Stimulated activated naive CD4-positive, alpha-beta T cell (primary cell): ENCODE results near the gene CRIP1.

ENCODE experiments used
- DNase-seq, 6 experiments: peaks; one replicate each; lab custom pipeline; 2025; lab: John Stamatoyannopoulos, UW

CRIP1 gene

DNA sequence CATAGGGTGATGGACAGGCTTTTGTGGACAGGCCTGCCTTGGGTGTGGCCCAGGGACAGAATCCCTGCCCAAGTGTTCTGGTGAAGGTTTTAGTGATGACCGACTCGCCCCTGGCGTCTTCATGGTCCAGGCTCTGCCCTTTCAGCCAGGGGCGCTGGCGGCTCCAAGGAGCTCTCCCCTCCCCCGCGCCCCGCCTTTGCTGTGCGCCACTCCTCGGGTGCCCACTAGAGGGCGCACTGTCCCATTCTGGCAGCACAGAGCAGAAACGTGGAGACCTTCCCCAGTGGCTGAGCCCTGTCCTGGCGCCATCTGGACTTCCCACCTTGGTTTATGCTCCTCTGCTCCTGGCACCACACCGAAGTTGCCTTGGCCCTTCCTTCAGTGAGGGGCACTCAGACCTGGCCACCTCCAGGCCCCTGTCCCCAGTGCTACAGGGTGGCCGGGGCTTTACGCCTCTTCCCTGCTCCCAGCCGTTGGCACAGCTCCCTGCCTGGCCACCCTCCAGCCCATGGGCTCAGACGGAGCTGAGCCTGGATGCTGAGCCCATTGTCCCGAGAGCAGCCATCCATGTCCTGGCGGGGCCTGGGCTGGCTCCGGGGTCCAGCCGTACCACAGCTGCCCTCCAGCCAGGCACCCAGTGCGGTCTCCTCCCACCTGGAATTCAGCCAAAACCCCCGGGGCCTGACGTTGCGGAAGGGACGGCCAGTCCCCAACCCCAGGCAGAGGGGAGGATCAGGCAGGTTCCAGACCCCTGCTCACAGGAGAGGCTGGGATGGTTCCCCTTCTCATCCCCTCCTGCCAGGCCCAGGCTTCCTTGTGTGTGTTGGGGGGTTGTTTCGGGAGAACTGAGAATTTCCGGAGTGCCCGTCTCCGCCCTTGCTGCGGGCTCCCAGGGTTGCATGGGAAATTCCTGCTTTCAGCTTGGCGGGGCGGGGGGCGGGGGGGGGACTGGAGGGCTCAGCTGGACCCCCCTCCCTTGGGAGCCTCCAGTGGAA lies 5.6 kb upstream of the CRIP1 start:
- DNase-seq = peak; percentile 82 to 96 (median 89)

DNA sequence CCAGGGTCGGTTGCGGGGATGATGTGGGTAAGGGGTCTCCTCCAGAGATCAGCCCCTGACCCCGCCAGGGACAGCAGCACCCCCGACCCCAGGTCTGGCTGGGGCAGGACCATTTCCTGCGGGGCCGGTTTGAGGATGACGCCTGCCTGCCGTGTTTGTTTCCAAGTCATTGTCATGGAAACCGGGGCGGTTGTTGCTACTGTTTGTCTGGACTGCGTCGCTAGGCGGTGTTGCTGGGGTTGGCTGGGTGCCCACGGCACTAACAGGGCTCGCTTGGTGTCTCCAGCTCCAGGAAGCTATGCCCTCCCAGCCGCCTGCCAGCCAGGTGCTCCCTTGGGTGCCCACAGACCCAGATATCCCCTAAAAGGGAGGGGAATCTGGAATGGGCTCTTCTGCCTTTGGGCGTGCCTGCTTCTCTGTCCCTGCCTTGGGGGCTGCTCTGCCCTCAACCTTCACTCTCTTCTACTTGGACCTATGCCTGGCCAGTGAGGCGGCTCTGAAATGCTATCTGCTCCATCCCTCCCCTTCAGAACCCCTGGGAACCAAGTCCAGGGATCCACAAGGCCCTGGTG lies 4.7 kb upstream of the CRIP1 start:
- peak; percentile 90 to 98 (median 97) for DNase-seq

DNA sequence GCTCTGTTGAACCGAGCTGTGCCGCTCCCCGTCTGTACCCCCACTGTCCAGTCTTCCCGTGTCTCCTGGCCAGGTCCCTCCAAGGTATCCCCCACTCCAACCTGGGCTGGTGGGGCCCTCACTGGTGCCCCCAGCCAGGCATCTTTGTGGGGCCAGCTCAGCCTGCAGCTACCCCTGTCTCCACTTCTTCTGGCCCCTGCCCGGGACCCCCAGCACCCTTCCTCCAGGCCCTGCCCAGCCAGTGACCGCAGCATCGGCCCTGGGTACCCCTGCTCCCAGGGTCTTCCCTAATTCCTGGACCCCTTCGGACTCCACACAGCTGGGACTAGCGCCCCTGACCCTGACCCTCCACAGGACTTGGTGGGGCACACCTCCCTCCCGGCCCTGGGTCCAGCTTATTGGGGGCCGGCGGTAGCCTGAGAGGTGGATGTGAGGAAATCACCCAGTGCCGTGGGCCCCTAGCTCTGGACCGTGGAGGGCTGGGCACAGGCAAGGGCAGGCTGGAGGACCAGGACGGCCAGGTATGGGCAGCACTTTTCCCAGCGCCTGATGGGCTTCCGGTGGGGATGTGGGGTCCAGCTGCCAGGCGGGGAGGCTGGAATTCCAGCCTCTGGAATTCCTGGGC lies 4.1 kb upstream of the CRIP1 start:
- no peak for DNase-seq

DNA sequence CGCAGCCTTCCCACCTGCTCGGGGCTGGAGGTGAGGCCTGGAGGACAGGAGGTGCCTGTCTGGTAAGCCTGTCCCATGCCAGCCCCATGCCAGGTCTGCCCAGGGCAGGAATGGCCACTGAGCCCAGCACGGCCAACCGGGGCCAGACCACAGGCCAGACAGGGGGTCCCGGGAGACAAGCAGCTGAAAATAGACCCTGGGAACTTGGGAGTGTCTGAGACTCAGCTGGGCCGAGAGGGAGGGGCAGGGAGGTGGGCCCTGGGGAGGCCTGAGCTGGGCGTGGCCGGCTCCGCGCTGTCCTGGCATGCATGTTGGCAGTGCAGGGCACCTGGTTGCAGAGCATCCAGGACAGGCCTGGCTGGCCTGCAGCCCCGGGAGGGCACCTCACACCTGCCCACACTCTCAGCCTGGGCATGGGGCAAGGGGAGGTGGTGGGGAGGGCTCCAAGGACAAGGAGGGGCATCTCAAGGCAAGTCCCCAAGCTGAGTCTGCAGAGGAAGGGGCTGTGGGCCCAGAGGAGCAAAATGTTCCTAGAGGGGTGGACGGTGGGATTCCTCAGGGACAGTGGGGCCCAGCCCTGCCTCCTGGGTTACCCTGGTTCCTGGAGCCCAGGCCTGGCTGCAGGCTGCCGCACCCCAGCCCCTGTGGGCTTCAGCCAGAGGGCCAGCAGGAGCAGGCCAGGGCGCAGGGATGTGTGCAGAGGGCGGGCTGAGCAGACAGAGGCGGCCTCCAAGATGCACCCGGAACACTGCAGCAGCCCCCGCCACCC lies 3.2 kb upstream of the CRIP1 start:
- DNase-seq = peak in 1 of 6 experiments; percentile 35

DNA sequence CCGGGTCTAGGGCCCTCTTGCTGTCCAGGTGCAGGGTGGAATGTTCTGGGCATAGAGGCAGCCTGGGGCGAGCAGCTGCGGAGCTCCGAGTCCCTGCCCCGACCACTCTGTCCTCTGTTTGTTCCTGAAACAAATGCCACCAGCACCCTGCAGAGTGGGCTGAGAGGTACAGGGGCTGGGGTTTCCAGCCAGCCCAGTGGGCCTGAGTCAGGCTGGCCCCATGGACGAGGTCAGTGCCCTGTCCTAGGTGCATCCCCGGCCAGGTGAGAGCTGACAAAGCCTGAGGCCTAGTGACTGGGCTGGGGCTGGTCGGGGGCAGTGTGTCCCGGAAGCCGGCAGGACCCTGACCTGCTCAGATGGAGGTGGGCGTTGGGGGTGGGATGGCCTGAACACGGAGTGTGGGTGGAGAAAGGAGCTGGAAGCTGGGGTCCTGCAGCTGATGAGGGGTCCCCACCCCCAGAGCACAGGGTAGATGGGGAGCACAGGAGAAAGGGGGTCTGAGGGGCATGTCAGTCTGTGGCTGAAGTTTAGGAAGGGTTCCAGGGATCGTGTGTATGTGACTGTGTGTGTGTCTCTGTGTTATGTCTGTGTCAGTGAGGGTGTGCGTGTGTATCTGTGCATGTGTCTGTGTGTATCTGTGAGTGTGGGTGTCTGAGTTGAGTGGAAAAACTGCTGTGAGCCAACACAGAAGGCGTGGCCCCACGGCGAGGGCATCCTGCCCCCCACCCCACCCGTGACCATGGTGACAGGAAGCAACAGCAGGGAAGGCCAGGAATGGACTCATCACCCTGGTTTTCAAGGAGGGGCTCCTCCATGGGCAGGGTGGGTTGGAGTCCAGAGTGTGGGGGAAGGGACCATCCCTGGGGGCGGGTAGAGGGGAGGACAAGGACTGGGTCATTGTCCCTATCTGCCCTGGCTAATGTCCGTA lies 2.4 kb upstream of the CRIP1 start:
- peak; percentile 41 to 79 (median 69) for DNase-seq

DNA sequence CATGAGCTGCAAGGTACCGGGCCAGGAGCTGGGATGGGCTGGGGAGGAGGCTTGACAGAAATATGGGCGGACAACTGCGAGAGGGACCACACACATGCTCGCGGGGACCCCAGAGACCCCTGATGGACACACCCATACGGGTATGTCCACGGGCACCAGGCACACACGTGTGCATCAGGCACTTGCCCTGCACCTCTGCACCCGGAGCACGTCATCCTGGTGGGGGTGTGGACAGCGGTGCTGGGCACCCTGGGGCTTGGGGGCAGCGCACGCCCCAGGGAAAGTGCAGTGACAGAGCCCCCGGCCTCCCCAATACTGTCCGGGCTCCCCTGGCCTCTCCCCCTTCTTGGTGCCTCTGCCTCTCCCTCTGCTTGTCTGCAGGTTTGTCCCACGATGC lies 1.7 kb upstream of the CRIP1 start:
- peak in 1 of 6 experiments; percentile 55 for DNase-seq

DNA sequence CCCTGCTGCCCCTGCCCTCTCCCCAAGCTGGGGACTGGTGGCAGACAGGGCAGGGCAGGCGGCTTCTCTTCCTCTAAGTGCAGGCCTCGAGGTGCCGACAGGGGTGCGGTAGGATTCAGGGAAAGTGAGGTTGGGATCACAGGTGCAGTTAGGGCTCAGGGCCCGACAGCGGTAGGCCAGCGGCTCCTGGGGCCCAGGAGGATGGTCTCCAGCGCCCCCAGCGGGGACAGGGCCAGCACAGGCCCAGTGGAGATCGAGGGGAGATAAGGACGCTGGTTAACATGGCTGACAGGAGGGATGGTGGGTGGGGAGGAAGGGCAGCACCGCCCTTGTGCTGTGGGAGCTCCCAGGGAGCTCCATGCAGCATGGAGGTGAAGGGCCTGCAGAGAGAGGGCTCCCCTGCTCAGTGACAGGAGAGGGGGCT lies 935 bp upstream of the CRIP1 start:
- DNase-seq = peak; percentile 33 to 58 (median 36)

DNA sequence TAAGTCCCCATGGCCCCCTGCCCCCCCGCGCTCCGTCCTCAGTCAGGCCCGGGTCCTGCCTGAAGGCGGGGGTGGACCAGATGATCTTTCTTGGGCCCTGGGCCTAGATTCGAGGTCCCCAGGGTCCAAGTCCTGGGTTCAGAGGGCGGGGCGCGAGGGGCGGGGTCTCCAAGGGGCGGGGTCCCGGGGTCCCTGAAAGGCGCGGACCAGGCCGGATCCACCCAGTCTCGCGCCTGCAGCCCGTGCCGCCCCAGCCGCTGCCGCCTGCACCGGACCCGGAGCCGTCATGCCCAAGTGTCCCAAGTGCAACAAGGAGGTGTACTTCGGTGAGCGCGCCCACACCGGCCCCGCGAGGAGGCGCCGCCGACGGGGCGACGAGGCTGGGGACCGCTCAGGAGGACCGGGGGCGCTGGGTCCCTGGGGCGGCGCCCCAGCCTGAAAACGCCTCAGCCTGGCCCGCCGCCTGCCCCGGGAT lies 325 bp downstream of the CRIP1 start:
- DNase-seq = peak in 5 of 6 experiments; percentile 21 to 59 (median 50)

DNA sequence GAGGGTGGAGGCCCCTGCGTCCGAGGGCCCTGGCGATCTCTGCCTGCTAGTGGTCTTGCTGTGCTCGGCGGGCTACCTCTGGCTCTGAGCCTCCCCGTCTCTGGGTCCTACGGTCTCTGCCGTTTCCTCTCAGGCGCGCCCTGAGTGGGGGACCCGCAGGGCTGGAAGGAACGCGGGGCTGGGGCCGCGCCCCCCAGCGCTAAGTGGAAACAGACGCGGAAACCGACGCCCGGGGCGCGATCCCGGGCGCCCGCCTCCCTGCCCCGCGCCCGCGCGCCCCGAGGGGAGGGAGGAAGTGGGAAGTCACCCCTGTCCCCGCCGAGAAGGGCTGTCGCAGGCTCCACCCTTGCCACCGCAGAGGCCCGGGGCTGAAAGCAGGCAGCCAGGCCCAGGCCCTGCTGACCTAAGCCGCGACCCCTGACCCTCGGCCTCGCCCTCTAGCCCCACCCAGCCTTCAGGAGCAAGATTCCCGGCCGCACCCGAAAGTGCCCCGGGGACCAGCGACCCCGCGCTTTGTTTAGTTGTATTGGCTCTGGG lies 831 bp downstream of the CRIP1 start:
- peak; percentile 66 to 84 (median 75) for DNase-seq

DNA sequence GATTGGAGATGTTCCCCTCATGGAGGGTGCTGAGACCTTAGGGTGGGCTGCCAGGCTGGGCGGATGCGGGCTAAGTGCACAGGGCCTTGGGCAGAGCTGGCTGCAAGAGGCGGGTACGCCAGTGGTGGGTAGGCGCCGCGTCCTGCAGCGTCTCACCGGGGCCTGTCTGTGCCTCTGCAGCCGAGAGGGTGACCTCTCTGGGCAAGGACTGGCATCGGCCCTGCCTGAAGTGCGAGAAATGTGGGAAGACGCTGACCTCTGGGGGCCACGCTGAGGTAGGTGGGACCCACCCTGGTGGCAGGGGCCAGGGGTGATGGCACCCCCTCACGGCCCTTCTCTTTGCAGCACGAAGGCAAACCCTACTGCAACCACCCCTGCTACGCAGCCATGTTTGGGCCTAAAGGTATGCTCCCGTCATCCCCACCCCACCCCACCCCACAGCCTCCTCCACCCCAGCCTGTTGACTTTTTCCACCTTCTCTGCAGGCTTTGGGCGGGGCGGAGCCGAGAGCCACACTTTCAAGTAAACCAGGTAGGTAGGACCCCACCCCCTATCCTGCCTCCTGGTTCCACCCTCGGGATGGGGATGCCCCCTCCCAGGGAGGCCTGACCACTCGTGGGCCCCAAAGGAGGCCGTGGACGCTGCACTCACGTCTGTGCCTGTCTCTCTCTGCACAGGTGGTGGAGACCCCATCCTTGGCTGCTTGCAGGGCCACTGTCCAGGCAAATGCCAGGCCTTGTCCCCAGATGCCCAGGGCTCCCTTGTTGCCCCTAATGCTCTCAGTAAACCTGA lies 1.5 kb downstream of the CRIP1 start:
- DNase-seq = peak; percentile 39 to 69 (median 52)

DNA sequence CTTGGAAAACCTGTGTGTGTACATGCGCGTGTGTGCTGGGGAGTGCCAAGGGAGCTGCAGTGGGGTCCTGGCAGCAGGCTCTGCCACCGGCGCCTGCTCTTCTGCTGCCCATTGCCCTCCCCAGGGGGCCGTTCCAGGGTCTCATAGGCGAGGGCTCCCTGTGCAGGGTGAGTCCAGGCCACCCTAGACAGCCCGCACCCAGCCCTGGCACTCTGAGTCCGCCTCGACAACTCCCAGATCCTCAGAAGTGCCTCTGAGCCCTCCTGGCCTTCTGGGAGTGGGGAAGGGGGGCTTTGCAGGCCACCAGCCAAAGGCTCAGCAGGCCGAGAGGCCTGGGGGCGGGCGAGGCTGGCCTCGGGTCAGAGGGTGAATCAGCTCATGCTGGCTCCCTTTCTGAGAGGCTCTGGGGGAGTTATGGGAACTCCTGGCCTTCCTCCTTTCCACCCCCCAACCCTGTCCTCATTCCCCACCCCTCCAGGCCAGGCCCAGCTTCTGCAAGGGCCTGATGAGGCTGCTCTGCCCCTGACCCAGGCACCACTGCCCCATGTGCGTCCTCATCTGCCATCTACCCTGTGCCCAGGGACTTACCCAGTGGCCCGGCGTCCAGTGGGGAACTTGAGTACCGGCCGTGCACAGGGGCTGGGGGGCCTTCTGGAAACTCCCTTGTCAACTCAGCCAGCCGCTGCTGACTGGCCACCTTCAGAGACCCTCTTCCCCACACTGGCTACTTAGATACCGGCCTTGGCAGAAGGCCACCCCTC lies 2.3 kb downstream of the CRIP1 start:
- DNase-seq = peak in 1 of 6 experiments; percentile 36

DNA sequence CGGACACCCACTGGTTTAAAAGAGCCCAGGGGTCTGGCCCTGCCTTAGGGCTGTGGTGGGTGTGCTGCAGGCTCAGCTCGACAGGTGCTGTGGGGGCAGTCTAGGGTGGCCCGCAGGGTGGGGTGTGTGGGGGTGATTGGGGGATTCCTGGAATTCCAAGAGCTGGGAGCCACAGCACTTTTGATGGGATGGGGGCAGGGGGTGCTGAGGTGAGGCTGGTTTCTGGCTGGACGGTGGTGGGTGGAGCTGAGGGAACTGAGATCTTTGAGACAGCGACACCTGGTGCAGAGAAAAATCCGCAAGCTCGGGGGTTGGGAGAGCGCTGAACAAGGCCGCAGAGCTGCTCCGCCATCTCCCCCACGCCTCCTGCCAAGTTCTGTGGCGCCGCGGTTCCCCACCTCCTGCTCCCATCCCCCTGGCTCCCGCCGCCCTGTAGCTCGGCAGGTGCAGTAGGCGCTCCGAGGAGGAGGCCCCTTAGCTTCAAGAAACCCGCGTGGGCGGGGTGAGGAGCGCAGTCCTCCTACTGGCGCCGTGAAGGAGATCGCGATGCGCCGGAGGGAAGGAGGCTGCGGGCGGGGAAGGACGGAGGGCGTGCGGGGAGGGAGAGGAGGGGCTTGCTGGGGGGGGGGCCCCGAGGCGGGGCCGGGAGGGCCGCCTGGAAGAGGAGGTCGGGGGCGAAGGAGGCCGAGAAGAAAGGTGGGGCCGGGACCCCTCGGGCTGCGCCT lies 3.0 kb downstream of the CRIP1 start:
- DNase-seq = peak; percentile 81 to 90 (median 86)

DNA sequence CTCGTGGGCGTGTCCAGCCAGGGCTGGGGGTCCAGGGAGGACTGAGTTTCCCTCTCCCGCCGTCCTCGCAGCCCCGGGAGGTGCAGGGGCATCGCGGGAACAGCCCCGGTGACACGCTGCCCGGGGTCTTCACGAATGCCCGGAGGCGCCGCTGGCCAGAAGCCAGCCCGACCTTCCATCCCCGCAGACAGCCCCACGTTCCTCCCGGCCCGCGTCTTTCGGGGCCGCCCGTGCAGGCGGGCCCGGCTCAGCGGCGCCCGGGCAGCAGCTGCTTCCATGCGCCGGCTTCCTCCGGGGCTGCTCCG lies 3.5 kb downstream of the CRIP1 start:
- no peak for DNase-seq

DNA sequence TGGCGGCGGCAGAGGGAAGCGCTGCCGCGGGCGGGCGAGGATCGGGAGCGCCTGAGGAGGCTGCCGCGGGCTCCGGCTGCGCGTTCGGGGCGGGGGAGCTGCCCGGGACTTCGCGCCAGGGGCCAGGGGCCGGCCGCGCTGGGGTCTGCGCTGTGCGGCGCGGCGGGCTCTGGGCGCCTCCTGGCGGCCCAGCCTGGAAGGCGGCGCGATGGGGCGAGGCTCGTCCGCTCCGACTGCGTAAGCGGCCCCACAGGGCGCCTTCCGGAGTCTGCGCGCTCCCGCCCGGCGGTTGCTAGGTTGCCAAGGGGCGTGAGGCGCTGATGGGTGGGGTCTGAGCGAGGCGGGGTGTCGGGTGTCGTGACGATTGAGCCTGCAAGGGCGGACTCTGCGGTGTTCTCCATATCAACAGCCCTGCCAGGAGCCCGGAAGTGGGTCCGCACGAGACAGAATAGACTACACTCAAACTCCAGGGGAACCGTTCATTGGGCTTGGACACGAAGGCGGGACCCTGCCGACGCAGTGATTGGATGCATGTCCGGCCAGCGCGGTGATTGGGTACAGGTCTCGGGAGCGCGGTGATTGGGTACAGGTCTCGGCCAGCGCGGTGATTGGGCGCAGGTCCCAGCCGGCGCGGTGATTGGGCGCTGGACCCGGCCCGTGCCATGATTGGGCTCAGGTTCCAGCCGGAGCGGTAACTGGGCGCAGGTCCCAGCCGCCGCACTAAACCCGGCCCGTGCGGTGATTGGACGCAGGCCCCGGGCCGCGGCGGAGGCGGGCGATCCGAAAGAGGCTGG lies 4.1 kb downstream of the CRIP1 start, which contains the start of gene TEDC1:
Gene TEDC1 (plus strand): TSS at position 675 of the 794 bp plus-strand sequence. CDS start 130 bp downstream, outside the sequence.
- DNase-seq = peak; percentile 99 to 100 (median 100)

DNA sequence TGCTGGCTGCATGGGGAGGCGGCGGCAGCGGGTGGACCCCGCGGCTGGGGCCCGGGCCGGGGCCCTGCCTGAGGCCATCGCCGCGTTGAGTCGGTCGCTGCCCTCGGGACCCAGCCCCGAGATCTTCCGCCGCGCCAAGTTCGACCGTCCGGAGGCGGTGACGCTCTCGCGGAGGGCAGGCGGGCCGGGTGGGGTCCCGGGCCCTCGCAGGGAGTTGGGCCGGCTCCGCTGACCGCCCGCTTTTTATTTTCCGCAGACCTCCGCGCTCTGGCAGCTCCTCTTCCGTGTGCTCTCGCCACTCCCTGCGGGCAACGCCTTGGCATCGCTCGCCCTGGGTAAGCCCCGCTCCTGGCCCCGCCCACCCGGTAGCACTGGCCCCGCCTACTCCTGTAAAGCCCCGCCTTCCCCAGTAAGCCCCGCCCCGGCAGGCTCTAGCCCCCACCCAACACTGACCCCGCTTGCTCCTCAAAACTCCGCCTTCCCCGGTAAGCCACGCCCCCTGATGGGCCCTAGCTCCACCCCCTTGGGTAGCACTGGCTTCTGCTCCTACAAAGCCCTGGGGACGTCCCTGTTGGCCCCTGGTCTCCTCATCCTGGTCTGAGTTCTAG lies 4.8 kb downstream of the CRIP1 start:
- DNase-seq = peak; percentile 53 to 92 (median 84)

DNA sequence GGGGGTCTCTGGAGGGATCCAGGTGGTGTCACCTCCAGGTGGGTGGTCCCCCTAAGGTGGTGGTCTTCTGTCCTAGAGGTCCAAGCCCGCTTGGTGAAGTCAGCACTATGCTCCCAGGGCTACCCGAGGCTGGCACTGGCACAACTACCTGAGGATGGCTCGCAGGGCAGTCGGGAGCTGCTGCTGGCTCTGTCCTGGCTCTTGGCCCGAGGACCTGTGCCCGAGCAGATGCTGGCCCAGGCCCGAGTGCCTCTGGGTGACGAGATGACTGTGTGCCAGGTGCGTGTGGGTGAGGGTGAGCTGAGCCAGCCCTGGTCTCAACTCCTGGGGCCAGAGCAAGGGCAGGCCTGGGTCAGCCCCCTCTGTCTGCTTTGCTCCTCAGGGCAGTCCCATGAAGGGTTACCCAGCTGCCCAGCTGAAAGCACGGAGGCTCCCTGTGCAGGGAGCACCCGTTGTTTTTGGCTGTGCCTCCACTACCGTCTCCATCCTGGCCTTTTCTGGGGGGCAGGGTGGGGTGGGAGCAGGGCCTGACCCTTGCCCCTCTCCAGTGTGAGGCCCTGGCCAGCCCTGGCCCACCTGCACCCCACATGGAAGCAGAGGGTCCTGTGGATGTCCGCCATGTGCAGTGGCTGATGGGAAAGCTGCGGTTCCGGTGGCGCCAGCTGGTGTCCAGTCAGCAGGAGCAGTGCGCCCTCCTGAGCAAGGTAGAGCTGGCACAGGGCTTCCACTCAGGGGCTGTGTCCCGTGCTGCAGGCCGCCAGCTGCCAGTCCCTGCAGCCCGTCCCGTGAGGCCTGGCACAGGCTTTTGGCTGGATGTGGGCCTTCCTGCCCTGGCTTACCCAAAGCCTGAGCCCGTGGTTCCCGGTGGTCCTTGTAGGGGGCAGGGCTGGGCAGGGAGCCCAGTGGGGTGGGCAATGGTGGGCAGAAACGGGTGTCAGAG lies 5.6 kb downstream of the CRIP1 start:
- DNase-seq = no peak
